Epidermal melanocyte (primary cell): ENCODE measurements around the gene GRAMD4.

ENCODE experiments used
- DNase-seq: peaks from one replicate; pipeline ENCODE4 v3.0.0; 2011; ENCODE audit warnings: low spot score; ENCODE audit not compliant: insufficient read length

The GRAMD4 gene

DNA sequence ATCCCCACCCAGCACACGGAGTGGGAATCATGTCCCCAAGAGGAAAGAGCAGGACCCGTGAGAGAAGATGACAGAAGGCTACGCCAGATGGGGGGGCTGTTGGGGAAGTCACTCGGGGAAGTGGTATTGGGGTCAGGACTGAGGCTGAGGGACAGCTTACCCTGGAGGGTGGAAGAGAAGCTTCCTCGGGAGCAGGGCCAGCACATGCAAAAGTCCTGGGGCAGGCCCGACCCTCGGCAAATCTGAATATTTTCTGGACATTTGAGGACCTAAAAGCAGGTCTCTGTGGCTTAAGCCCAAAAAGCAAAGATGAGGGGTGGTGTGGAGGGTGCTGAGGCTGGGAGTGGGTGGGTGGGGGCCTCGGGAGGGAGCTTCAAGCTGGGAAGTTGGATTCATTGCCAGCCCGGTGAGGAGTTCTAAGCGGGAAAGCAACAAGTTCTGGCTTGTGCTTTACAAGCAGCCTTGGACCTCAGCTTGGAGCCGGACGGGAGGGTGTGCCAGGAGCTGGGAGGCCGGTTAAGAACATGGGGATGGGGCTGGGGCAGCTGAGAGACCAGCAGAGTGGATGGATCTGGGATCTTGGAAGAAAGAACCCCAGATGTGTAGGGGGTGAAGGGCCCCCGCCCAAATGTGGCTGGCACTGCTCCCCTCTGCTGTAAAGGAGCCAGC lies 34.9 kb downstream of the GRAMD4 start:
- DNase-seq = no peak

DNA sequence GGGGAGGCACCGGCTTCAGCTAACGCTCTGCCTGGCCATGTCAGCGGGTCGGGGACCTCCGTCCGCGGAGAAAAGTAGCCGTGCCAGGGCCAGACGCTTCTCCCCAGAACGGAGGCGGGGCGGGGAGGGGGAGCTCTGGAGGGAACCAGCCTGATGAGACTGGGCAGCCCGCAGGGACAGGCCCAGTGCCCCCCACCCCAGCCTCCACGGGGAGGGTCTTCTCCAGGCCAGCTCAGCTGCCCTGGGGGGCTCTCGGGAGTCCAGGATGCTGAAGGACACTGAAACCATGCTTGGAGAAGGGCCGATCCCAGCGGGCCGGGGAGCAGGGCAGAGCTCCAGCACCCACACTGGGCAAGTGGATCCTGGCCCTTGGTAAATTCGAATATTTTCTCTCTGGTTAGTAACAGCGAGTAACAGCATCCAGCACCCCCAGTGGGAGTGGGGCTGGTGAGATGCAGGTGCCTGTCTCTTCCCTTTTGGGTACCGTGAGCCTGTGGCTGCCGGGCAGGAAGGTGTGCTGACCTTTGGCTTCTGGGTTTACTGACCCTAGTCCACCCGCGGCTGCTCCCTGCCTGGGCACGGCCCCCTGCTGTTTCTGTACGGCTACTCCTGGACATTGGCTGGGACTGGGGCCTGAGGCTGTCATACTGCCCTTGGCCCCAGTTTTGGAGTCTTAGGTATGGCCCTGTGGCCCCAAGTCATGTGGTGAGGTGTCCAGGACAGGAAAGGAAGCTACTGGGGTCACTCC lies 35.8 kb downstream of the GRAMD4 start:
- DNase-seq = no peak

- DNase-seq = no peak
Measured at GRCh38 chr22:46656856-46657654, 36.9 kb downstream of the GRAMD4 start.

DNA sequence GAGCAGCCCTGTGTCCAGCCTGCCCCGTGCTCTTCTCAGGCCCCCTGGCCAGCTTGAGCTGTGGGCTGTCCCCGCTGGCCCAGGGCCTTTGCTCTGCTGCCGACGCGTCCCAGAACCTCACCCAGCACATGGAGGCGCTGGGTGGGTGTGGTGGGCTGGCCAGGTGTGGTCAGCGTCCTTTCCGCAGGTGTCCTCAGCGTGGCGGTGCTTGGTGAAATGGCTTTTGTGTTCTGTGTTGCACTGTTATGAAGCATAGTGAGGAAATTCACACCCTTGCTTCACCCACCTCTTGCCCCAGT lies 37.4 kb downstream of the GRAMD4 start:
- DNase-seq = no peak

- no peak for DNase-seq
Measured at GRCh38 chr22:46657996-46658947, 38.1 kb downstream of the GRAMD4 start.

DNA sequence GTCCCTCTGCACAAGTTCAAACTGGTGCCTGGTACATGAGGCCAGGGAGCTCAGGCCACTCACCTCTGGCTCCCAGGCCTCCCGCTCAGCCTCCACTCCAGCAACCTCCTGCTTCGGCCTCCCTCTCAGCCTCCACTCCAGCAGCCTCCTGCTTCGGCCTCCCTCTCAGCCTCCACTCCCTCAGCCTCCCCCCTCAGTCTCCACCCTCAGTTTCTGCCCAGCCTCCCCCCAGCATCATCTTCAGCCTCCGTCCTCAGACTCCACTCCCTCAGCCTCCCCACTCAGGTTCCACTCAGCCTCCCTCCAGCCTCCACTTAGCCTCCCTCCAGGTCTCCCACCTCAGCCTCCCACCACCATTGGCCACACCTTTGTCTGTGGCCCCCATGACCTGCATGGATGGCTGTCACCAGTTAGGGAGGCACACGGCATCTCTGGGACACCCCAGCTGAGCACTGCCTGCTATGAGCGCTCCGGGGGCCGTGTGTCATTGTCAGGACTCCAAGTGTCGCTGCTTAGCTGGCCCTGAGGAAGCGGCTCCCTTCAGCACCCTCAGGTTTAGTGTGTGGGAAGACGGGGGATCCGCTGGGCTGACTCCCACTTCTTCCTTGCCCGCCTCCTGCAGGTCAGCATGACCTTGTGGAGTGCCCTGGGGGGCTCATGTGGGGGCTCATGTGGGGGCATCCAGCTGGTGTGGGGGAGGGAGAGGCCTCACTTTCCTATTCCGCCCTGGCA lies 39.0 kb downstream of the GRAMD4 start:
- no peak for DNase-seq

GRCh38 chr22:46659791-46660186 lies 39.6 kb downstream of the GRAMD4 start:
- DNase-seq = no peak

- DNase-seq = no peak
Measured at GRCh38 chr22:46660604-46661201, 40.5 kb downstream of the GRAMD4 start.

DNA sequence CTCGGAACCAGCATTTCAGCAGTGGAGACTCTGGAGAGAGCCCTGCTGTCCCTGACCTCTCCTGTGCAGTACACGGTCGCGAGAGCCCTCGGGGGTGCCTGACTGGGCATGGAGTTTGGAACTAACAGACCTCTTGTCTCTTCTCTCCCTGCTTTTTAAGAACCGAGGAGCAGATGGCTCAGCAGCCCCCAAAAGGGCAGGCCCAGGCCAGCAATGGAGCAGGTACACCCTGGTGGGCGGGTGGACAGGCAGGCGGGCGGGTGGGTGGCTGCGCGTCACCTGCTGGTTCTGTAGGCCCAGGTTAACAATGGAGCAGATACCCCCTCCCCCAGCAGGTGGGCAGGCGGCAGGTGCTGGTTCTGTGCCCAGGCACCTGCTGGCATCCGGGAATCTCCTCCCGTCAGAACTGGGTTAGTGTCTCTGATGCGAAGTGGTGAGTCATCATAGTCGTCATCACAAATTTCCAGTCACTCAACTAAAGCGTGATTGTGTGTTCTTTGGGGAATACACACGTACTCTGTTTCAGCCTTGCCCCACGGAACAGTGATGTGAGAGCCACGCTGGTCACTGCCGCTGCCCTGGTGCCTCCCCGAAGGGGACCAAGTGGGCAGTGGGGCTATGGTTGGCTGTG lies 41.1 kb downstream of the GRAMD4 start:
- no peak for DNase-seq

GRCh38 chr22:46662226-46662625 lies 42.0 kb downstream of the GRAMD4 start:
- no peak for DNase-seq

DNA sequence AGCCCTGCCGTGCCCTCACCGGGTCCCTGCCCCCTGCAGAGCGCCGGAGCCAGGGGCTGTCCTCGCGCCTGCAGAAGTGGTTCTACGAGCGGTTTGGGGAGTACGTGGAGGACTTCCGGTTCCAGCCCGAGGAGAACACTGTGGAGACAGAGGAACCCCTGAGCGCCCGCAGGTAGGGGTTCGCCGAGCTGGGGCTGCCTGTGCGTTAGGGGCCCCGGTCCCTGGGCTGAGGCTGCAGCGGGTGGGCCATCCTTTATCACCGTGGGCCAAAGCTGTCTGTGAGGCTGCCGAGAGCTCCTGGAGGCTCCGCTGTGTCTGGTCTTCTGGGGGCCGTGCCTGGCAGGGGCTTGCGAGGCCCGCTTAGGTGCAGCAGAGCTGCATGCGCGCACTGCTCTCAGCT lies 42.8 kb downstream of the GRAMD4 start:
- DNase-seq = no peak

DNA sequence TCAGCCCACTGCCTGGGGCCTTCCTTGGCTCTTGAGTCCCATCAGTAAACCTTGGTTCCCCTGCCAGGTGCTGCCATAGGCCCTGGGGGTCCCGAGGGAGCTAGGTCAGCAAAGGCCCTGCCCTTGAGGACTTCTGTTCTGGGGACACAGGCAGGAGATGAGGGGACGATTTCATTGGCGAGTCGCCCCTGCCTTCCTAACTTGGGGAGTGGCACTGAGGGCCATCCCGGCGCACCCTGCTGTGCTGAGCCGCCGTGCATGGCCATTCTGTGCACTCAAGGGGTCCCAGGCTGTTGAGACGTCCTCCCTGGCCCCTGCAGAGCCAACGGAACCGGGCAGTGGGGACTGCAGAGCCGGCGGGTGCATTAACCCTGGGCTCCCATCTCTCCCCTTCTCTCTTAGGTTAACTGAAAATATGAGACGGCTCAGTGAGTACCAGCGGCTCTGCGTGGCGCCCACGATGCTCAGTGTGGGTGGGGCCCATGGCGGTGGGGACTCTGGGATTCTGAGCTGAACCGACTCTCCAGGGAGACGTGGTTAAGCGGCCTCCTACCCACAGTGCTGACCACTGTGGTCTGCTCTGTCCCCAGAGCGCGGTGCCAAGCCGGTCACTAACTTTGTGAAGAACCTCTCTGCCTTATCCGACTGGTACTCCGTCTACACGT lies 43.4 kb downstream of the GRAMD4 start:
- no peak for DNase-seq

DNA sequence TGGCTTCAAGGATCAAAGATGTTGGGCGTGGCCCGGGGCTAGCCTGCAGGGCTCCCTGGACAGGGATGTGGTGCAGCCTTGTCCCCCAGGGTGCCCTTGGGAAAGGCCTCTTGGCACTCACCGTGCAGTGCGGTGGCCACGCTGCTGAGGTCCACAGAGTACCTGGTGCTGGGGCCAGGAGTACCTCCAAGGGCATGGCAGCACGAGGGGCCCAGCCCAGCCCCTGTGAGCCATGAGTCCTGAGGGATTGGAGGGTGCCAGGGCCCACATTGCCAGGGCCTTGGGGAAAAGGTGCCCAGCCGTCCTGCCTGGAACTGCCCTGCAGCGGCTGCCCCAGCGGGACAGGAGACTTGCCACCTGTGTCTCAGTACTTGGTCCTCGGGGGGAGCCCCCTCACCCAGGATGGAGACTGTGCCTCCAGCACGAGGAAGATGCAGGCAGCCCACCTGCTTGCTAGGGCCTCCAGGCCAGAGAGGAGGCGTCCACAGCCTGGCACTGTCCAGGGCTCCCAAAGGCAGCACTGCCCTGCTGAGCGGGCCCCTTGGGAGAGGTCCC lies 44.2 kb downstream of the GRAMD4 start:
- DNase-seq = no peak

GRCh38 chr22:46665151-46665695 lies 45.0 kb downstream of the GRAMD4 start:
- no peak for DNase-seq

DNA sequence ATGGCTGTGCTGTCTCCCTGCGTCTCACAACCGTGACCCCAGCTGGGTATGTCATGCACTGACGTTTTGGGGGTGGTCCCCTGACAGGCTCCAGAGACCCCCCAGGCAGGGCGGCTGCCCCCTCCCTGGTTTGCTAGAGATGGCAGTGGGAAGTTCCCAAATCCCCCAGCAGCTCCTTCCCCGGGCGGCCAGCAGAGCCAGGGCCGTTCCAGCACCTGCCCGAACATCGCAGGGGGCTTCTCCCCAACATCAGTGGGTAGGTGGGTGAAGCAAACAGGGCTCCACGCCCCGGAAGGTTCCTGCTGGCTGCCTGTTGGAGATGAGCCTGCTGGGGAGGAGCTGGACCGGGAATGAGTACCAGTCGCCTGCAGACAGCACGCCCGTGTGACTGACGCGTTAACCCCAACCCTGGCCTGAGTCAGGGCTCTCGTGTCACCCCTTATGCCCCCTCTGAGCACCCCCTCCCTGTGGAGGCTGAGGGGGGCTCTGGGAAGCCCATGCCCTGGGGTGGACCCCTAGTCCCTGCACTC lies 45.6 kb downstream of the GRAMD4 start:
- DNase-seq = no peak

- no peak for DNase-seq
Measured at GRCh38 chr22:46666577-46667244, 46.5 kb downstream of the GRAMD4 start.

DNA sequence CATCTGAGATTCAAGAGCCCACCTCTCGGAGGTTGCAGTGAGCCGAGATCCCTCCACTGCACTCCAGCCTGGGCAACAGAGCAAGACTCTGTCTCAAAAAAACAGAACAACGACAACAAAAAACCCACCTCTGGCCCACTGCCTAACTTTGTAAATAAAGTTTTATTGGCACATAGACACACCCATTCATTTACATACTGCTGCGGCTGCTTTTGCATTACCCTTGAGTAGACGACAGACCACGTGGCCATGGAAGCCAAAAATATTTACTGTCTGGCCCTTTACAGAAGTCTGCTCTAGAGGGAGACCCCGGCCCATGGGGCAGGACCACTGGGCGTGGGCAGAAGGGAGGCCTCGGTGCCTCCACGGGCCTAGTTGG lies 47.0 kb downstream of the GRAMD4 start:
- DNase-seq = no peak

- no peak for DNase-seq
Measured at GRCh38 chr22:46668116-46668515, 47.9 kb downstream of the GRAMD4 start.
